ENCODE measurements around the gene AFF3. TPM values are rescaled to one million over a fixed set of nuclear protein-coding genes. Genes with fewer than 3 reads are reported as not detected.

AFF3 gene
- total RNA-seq, 4 donors from 2014 or later = 5.3 to 216 (median 12.5) TPM

DNA sequence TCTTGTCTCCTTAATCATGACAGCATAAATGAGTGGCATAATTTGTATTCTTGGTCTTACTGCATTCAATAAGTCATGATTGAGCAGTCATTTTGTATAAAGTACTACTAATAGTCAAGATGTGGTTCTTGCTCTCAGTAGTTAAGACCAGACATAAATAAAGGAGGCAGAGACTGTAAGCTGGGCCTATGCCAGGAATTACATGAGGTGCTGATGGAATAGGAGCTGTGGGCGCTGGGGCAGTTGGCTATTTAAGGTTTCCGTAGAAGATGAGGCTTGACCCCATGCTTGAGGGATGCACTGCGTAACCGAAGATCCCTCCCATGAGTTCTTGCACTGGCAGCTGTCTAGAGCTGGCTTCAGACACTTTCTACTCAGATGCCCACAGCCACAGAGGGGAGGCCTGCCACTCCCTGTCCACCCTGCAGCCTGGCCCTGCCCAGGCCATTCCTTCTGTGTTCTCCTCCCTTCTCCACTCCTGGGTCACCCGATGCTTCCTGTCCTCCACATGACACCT lies 501.7 kb downstream of the AFF3 start:
- H3K4me3 ChIP-seq = no peak overlapping the region
- no peak overlapping the region for H3K27ac ChIP-seq

DNA sequence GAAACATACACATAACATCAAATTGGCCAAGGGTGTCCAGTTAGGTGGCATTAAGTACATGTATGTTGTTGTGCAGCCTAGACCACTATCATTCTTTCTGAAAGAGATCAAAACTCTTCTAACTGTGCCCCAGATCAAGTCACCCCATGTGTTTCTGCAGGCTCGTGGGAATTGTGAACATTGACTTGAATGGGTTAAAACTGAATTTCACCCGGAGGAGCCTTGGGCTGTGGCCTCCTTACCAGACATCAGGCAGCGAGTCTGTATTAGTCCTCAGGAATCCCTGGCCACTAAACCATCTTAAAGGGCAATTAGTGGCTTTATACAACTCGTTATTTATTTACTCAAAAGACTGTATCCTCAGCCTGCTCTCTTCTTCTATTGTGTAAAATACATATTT lies 503.6 kb downstream of the AFF3 start:
- peaks cover 0 to 3% (median 0%) of the 10 kb centered on the region in 4 donors for H3K4me1 ChIP-seq
- H3K36me3 ChIP-seq = no peaks in the 10 kb centered on the region
- H3K4me3 ChIP-seq = no peak overlapping the region
- no peak for TF ChIP-seq POLR2A (IDR thresholded peaks at IDR 0.05)
- TF ChIP-seq, protein P1, sequence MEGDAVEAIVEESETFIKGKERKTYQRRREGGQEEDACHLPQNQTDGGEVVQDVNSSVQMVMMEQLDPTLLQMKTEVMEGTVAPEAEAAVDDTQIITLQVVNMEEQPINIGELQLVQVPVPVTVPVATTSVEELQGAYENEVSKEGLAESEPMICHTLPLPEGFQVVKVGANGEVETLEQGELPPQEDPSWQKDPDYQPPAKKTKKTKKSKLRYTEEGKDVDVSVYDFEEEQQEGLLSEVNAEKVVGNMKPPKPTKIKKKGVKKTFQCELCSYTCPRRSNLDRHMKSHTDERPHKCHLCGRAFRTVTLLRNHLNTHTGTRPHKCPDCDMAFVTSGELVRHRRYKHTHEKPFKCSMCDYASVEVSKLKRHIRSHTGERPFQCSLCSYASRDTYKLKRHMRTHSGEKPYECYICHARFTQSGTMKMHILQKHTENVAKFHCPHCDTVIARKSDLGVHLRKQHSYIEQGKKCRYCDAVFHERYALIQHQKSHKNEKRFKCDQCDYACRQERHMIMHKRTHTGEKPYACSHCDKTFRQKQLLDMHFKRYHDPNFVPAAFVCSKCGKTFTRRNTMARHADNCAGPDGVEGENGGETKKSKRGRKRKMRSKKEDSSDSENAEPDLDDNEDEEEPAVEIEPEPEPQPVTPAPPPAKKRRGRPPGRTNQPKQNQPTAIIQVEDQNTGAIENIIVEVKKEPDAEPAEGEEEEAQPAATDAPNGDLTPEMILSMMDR (IDR thresholded peaks at IDR 0.05) = no peak
- H3K27me3 ChIP-seq = no peaks in the 10 kb centered on the region
- DNase-seq = no peak
- H3K9me3 ChIP-seq = no peaks in the 10 kb centered on the region
- no peak overlapping the region for H3K27ac ChIP-seq

More for the DNA sequence above, 501.7 kb downstream of the AFF3 start:
- Histone ChIP-seq H3K9me3 (no peaks in the 10 kb centered on the region), H3K4me1 (peaks cover 0 to 7% (median 0%) of the 10 kb centered on the region in 4 donors), H3K36me3 (no peaks in the 10 kb centered on the region), H3K27me3 (no peaks in the 10 kb centered on the region)
- TF ChIP-seq, protein P1 (IDR thresholded peaks at IDR 0.05) = no peak
- no peak for TF ChIP-seq POLR2A (IDR thresholded peaks at IDR 0.05)
- DNase-seq = no peak

DNA sequence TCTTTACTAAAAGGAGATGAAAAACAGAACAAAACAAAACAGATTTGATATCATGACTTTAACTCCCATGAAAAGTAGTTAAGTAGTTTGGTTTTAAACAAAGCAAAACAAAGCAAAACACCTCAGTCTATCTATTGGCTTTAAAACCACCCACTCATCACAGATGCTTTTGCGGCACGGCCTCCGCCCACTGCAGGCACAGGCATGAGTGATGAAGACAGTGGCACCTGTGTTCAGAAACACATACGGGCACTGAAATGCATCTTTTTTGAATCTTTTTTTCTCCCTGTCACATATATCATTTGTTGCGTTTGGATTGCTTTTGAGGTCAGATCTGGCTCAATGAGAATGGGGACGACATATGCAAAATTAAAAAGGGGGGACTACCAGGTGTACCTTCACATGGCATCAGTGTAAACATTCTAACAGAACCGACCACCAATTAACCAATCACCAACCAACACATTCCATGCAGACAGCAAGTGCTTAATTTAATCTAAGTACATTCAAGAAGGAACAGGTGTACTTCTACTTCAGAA lies 505.2 kb downstream of the AFF3 start:
- H3K4me3 ChIP-seq = no peak overlapping the region
- no peaks in the 10 kb centered on the region for H3K36me3 ChIP-seq
- no peaks in the 10 kb centered on the region for H3K9me3 ChIP-seq
- DNase-seq = no peak
- no peaks in the 10 kb centered on the region for H3K27me3 ChIP-seq
- TF ChIP-seq, protein P1 (IDR thresholded peaks at IDR 0.05) = no peak
- no peak for TF ChIP-seq POLR2A (IDR thresholded peaks at IDR 0.05)
- no peak overlapping the region for H3K27ac ChIP-seq
- H3K4me1 ChIP-seq = no peaks in the 10 kb centered on the region

DNA sequence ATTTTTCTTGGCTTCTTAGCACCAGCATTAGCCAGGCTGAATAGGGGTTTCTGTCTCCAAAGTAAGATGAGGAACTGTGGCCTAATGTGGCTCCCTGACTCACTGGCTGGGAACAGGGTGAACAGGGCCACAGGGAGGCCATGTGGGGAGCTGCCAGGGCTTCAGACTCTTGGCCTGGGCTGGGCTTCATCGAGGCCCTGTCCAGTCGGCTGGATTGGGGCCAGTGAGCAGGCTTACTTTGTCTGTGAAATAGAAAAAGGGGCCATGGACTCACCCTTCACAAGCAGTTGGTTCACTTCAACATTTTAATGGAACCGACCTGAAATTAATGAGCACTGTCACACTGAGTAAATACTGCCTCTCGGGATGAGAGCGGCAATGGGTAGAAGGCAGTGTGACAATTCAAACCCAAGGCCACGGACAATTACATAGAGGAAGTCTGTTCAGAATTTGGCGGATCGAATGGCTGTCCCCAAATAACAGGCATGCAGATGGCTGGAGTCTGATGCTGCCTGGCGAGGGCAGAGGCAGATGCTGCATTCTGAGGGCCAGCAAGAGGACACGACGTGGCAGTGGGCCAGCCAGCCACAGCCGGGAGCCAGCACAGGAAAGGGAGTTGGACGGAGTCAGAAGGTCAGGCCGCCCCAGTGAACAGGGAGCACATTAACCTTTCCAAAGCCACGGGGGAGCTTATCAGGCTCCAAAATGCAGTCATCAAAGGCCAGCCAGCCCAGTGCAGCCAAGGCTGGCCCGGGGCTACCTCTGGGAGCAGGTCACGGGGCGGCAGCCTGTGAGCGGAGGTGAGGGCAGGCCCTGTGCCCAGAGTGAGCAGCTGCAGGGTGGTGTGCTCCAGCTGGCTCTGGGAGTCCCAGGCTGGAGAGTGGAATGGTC lies 506.0 kb downstream of the AFF3 start:
- Histone ChIP-seq H3K4me1 (no peaks in the 10 kb centered on the region), H3K9me3 (no peaks in the 10 kb centered on the region), H3K27ac (no peak overlapping the region), H3K27me3 (no peaks in the 10 kb centered on the region), H3K4me3 (no peak overlapping the region), H3K36me3 (no peaks in the 10 kb centered on the region)
- peak in 1 of 3 donors; percentile 20 for DNase-seq
- TF ChIP-seq, protein P1 (IDR thresholded peaks at IDR 0.05) = no peak
- TF ChIP-seq POLR2A (IDR thresholded peaks at IDR 0.05) = no peak

DNA sequence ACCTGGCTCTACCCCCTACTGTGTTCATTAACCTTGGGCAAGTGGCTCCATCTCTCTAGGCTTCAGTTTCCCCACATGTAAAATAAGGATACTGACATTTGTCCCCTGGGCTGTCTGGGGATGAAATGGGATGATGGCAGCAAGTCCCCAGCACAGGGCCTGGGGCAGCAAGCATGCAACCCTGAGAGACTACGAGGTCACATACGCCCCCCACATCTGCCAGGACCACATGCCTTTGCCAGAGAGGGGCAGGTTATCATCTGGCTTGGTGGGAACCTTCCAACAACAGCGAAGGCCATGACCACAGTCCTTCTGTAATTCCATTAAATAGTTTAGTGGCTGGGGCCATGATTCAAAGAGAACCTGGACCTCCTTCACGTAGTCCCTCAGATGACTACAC lies 506.7 kb downstream of the AFF3 start:
- H3K36me3 ChIP-seq = no peaks in the 10 kb centered on the region
- no peak for DNase-seq
- no peak for TF ChIP-seq POLR2A (IDR thresholded peaks at IDR 0.05)
- TF ChIP-seq, protein P1 (IDR thresholded peaks at IDR 0.05) = no peak
- no peaks in the 10 kb centered on the region for H3K4me1 ChIP-seq
- no peaks in the 10 kb centered on the region for H3K9me3 ChIP-seq
- H3K4me3 ChIP-seq = no peak overlapping the region
- no peak overlapping the region for H3K27ac ChIP-seq
- H3K27me3 ChIP-seq = no peaks in the 10 kb centered on the region
